K562 (cell line): ENCODE results near the gene RNF25. TPM values are rescaled to one million over a fixed set of nuclear protein-coding genes. Genes with fewer than 3 reads are reported as not detected.

Experiments
- ADNP ChIP-seq: fragments of 200-800 bp; sonication (Bioruptor generic); IDR thresholded peaks from 2 replicates; pipeline ENCODE4 v1.6.1; 2016; ENCODE audit warnings: missing genetic modification characterization, missing compliant biosample characterization
- ATF2 ChIP-seq: sonication (generic); formaldehyde crosslinking; IDR thresholded peaks from 2 replicates; pipeline ENCODE4 v1.8.1; 2022; ENCODE audit warnings: missing genetic modification reagents
- FOS ChIP-seq: IDR thresholded peaks from 3 replicates; pipeline ENCODE4 v1.6.1; 2011; ENCODE audit not compliant: insufficient read length; ENCODE audit errors: extremely low read depth
- GATA2 ChIP-seq: sonication (generic); formaldehyde crosslinking; IDR thresholded peaks from 2 replicates; pipeline ENCODE4 v1.4.0; 2020; ENCODE audit warnings: mild to moderate bottlenecking, missing genetic modification reagents
- HCFC1 ChIP-seq: IDR thresholded peaks from 2 replicates; pipeline ENCODE4 v1.6.1; 2012; ENCODE audit warnings: low read depth, low read length, improper control_type of control experiment
- HINFP ChIP-seq: fragments of 450-650 bp; conservative IDR thresholded peaks from 2 replicates; pipeline ENCODE4 v1.6.1; 2016; ENCODE audit warnings: missing genetic modification characterization, low read depth, mild to moderate bottlenecking, control low read depth, missing compliant biosample characterization
- MIER1 ChIP-seq: fragments of 450-650 bp; IDR thresholded peaks from 2 replicates; pipeline ENCODE4 v1.6.1; 2016; ENCODE audit warnings: antibody characterized with exemption, mild to moderate bottlenecking, low read depth
- MLX ChIP-seq, 2 experiments: fragments of 450-650 bp in 1 of 2; sonication (generic) in 1 of 2; formaldehyde crosslinking; conservative IDR thresholded peaks; 2 replicates each; pipeline versions ENCODE4 v1.4.0 to v1.8.1; 2020 to 2022; ENCODE audit warnings: mild to moderate bottlenecking in 1 of 2, missing genetic modification reagents in 1 of 2
- MTF1 ChIP-seq: fragments of 250-450 bp; sonication (Bioruptor Pico); IDR thresholded peaks from 2 replicates; pipeline ENCODE4 v1.9.0; 2021; ENCODE audit warnings: moderate library complexity, mild to moderate bottlenecking, inconsistent platforms, borderline replicate concordance
- PYGO2 ChIP-seq: fragments of 450-650 bp; IDR thresholded peaks from 2 replicates; pipeline ENCODE4 v1.6.1; 2016; ENCODE audit warnings: mild to moderate bottlenecking, missing genetic modification characterization, moderate library complexity, missing compliant biosample characterization
- RBM25 ChIP-seq: fragments of 200-400 bp; formaldehyde crosslinking; IDR thresholded peaks from 2 replicates; pipeline ENCODE4 v1.6.1; 2018; ENCODE audit warnings: low read length, low read depth, moderate library complexity; ENCODE audit not compliant: severe bottlenecking
- SIRT6 ChIP-seq: IDR thresholded peaks from one replicate; pipeline ENCODE4 v1.6.1; 2012; ENCODE audit warnings: low read depth, mild to moderate bottlenecking, control low read depth, inconsistent platforms, low read length, moderate library complexity
- SRF ChIP-seq, 2 experiments: fragments of 250-450, 450-650 bp in 1 of 2; sonication (Bioruptor Pico) in 1 of 2; sonication (generic) in 1 of 2; formaldehyde crosslinking; IDR thresholded peaks; 2 replicates each; pipeline versions ENCODE4 v1.5.0 to v1.5.1; 2020 to 2022; ENCODE audit warnings: mild to moderate bottlenecking in 1 of 2, missing genetic modification reagents in 1 of 2
- SRSF3 ChIP-seq: fragments of 200-400 bp; formaldehyde crosslinking; IDR thresholded peaks from 2 replicates; pipeline ENCODE4 v1.6.1; 2016; ENCODE audit warnings: mild to moderate bottlenecking, low read length, moderate library complexity; ENCODE audit not compliant: insufficient read depth
- TCFL5 ChIP-seq: fragments of 250-450 bp; sonication (Bioruptor Pico); conservative IDR thresholded peaks from 2 replicates; pipeline ENCODE4 v1.6.1; 2021; ENCODE audit warnings: mild to moderate bottlenecking, moderate library complexity, matching md5 sums
- ZBTB1 ChIP-seq: sonication (generic); formaldehyde crosslinking; IDR thresholded peaks from 2 replicates; pipeline ENCODE4 v1.8.1; 2023; ENCODE audit warnings: missing genetic modification reagents, low read depth, mild to moderate bottlenecking, borderline replicate concordance
- ZNF175 ChIP-seq: fragments of 200-800 bp; sonication (Bioruptor generic); IDR thresholded peaks from 2 replicates; pipeline ENCODE4 v1.6.1; 2016; ENCODE audit warnings: low read depth, mild to moderate bottlenecking, missing genetic modification characterization, missing compliant biosample characterization
- ZNF436 ChIP-seq: fragments of 250-450, 450-650 bp; sonication (Bioruptor Pico); formaldehyde crosslinking; IDR thresholded peaks from 2 replicates; pipeline ENCODE4 v1.7.0; 2020; ENCODE audit warnings: mild to moderate bottlenecking
- ZNF699 ChIP-seq: fragments of 250-450 bp; sonication (Bioruptor Pico); IDR thresholded peaks from 2 replicates; pipeline ENCODE4 v1.8.0; 2021; ENCODE audit warnings: mild to moderate bottlenecking, moderate library complexity; ENCODE audit not compliant: insufficient replicate concordance
- ZNF707 ChIP-seq: fragments of 250-450 bp; sonication (Bioruptor Pico); conservative IDR thresholded peaks from 2 replicates; pipeline ENCODE4 v1.8.0; 2022; ENCODE audit warnings: inconsistent platforms, mild to moderate bottlenecking, moderate library complexity
- ZNF778 ChIP-seq: fragments of 450-650 bp; formaldehyde crosslinking; IDR thresholded peaks from 2 replicates; pipeline ENCODE4 v1.4.0; 2020; ENCODE audit warnings: mild to moderate bottlenecking, moderate library complexity
- polyA plus RNA-seq, 8 experiments: library from polyadenylated mRNA; depleted of rRNA in 4 of 8; stranded (reverse) in 5 of 8; unstranded in 3 of 8; fragments of >200 nt; fragmentation: Nextera tagmentation in 2 of 8; fragmentation: Illumina TruSeq in 1 of 8; extraction: Ambion mirVana in 2 of 8; extraction: Trizol in 1 of 8; gene quantifications; 2 replicates each; pipeline versions ENCODE4 v1.2.1 to v1.2.3, GENCODE V29; 2011 to 2014; ENCODE audit warnings: inconsistent platforms in 1 of 8, missing spikeins in 1 of 8
- total RNA-seq, 7 experiments: library from RNA; depleted of rRNA in 6 of 7; stranded (reverse); fragments of >200 nt in 6 of 7; fragmentation: Illumina TruSeq in 2 of 7; extraction: Trizol in 2 of 7; gene quantifications; 2 replicates each; pipeline versions ENCODE4 v1.2.1 to v1.2.3, GENCODE V29; 2011 to 2021; ENCODE audit warnings: low replicate concordance in 1 of 7
- TF ChIP-seq, protein P1 (sequence below): fragments of 450-650 bp; formaldehyde crosslinking; IDR thresholded peaks from 2 replicates; pipeline ENCODE4 v1.4.0; 2020; ENCODE audit warnings: mild to moderate bottlenecking, moderate library complexity

Gene RNF25
- total and polyA plus RNA-seq, 9 of the 15 experiments (the other 6 are each of a cell fraction or from before 2014, with no cell fraction given) = 2.3 to 49.8 (median 20.5) TPM

- TF ChIP-seq, protein P1, sequence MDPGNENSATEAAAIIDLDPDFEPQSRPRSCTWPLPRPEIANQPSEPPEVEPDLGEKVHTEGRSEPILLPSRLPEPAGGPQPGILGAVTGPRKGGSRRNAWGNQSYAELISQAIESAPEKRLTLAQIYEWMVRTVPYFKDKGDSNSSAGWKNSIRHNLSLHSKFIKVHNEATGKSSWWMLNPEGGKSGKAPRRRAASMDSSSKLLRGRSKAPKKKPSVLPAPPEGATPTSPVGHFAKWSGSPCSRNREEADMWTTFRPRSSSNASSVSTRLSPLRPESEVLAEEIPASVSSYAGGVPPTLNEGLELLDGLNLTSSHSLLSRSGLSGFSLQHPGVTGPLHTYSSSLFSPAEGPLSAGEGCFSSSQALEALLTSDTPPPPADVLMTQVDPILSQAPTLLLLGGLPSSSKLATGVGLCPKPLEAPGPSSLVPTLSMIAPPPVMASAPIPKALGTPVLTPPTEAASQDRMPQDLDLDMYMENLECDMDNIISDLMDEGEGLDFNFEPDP (CRISPR knock-in tag) = no peak
- no peak for TF ChIP-seq HINFP (tag)
- TF ChIP-seq ZNF778 (CRISPR knock-in tag) = no peak
- TF ChIP-seq PYGO2 (tag) = no peak
- TF ChIP-seq MTF1 (CRISPR knock-in tag) = no peak
- TF ChIP-seq SRSF3 = no peak
- peak in 1 of 2 experiments; percentile 75; a peak in 2 of 4 replicates for TF ChIP-seq SRF (CRISPR knock-in tag; IDR thresholded peaks at IDR 0.05)
- no peak for TF ChIP-seq TCFL5 (CRISPR knock-in tag)
- no peak for TF ChIP-seq SIRT6
- no peak for TF ChIP-seq ZNF707
- no peak for TF ChIP-seq GATA2 (CRISPR knock-in tag)
- TF ChIP-seq ZBTB1 (CRISPR knock-in tag) = no peak
- no peak for TF ChIP-seq MLX (CRISPR knock-in tag; conservative IDR thresholded peaks at IDR 0.05)
- TF ChIP-seq ATF2 (CRISPR knock-in tag) = no peak
- TF ChIP-seq ADNP (tag) = no peak
- TF ChIP-seq FOS = no peak
- TF ChIP-seq ZNF699 (CRISPR knock-in tag) = no peak
- TF ChIP-seq HCFC1 = no peak
- no peak for TF ChIP-seq ZNF175 (CRISPR knock-in tag)
- peak; percentile 68 for TF ChIP-seq RBM25
- TF ChIP-seq ZNF436 (CRISPR knock-in tag) = no peak
- TF ChIP-seq MIER1 = no peak
These were observed 13.0 kb downstream of the RNF25 start (continued) for GRCh38 chr2:218658671-218659257.
